ENCODE data around the gene SYMPK.
"Not testable (repeated sequence)": the region's sequence is repeated elsewhere in the genome, so short reads cannot be mapped to it uniquely, and the experiment has no call there.

Gene SYMPK

GRCh38 chr19:45801603-45802175 lies 61.3 kb downstream of the SYMPK start:
- no peak for DNase-seq

- DNase-seq: no peak
Observed at GRCh38 chr19:45800070-45800553, 62.8 kb downstream of the SYMPK start.

- DNase-seq: not testable (repeated sequence)
Observed at GRCh38 chr19:45799541-45799940, 63.4 kb downstream of the SYMPK start.

- peak; percentile 71 for DNase-seq
Observed at GRCh38 chr19:45798995-45799517, 63.9 kb downstream of the SYMPK start.

- DNase-seq: no peak
Observed at GRCh38 chr19:45794627-45795026, 68.3 kb downstream of the SYMPK start.

- no peak for DNase-seq
Observed at GRCh38 chr19:45793876-45794275, 69.1 kb downstream of the SYMPK start.

GRCh38 chr19:45793178-45793564 lies 69.8 kb downstream of the SYMPK start:
- no peak for DNase-seq

- peak; percentile 98 for DNase-seq
Observed at GRCh38 chr19:45792470-45793177, 70.3 kb downstream of the SYMPK start, which contains the start of gene DMWD. DMWD (minus strand) TSS chr19:45792845; CDS start chr19:45792756, 89 bp downstream.

GRCh38 chr19:45791744-45792469 lies 71.0 kb downstream of the SYMPK start:
- no peak for DNase-seq

- DNase-seq: no peak
Observed at GRCh38 chr19:45790942-45791341, 72.0 kb downstream of the SYMPK start.

GRCh38 chr19:45789035-45789786 lies 73.7 kb downstream of the SYMPK start:
- DNase-seq: no peak

- DNase-seq: no peak
Observed at GRCh38 chr19:45786533-45786894, 76.4 kb downstream of the SYMPK start.

GRCh38 chr19:45785781-45786532 lies 77.0 kb downstream of the SYMPK start:
- no peak for DNase-seq

GRCh38 chr19:45785097-45785496 lies 77.8 kb downstream of the SYMPK start:
- DNase-seq: no peak

- no peak for DNase-seq
Observed at GRCh38 chr19:45784096-45784495, 78.9 kb downstream of the SYMPK start.

- DNase-seq: no peak
Observed at GRCh38 chr19:45782820-45783785, 79.8 kb downstream of the SYMPK start.

- no peak for DNase-seq
Observed at GRCh38 chr19:45782162-45782691, 80.7 kb downstream of the SYMPK start, which contains the start of gene DMPK. DMPK (minus strand) TSS chr19:45782490; CDS start chr19:45782352, 138 bp downstream.

GRCh38 chr19:45781214-45782161 lies 81.5 kb downstream of the SYMPK start:
- DNase-seq: peak; percentile 20

Measured in NCI-H1694 (cell line).